ENCODE measurements around the gene AWAT1.

GRCh38 chrX:70226048-70226447 lies 8.4 kb upstream of the AWAT1 start:
- TF ChIP-seq ZFP30 (CRISPR knock-in tag; IDR thresholded peaks at IDR 0.05) = no peak
- TF ChIP-seq ZFP3 (CRISPR knock-in tag; IDR thresholded peaks at IDR 0.05) = no peak
- no peak for TF ChIP-seq ZNF565 (CRISPR knock-in tag; conservative IDR thresholded peaks at IDR 0.05; ENCODE audit: low read depth)
- no peak for TF ChIP-seq ARNTL (CRISPR knock-in tag; IDR thresholded peaks at IDR 0.05; ENCODE audit: borderline replicate concordance, low read depth)
- TF ChIP-seq ZNF70 (CRISPR knock-in tag; IDR thresholded peaks at IDR 0.05) = no peak
- TF ChIP-seq BACH2 (CRISPR knock-in tag; IDR thresholded peaks at IDR 0.05; ENCODE audit: borderline replicate concordance) = no peak
- TF ChIP-seq SNAI2 (CRISPR knock-in tag; IDR thresholded peaks at IDR 0.05) = no peak
- TF ChIP-seq CSRNP3 (CRISPR knock-in tag; IDR thresholded peaks at IDR 0.05) = no peak
- no peak for TF ChIP-seq RARB (CRISPR knock-in tag; IDR thresholded peaks at IDR 0.05)
- no peak for TF ChIP-seq POU6F1 (CRISPR knock-in tag; IDR thresholded peaks at IDR 0.05; ENCODE audit: borderline replicate concordance, low read depth)

All from SK-N-SH treated with all-trans-retinoic acid at 6 μM for 48 hours (cell line).